NCI-H226 (cell line): ENCODE data around the gene ZNRF4.
"Not testable (repeated sequence)": the region's sequence is repeated elsewhere in the genome, so short reads cannot be mapped to it uniquely, and the experiment has no call there.

Experiments used
- DNase-seq: peaks from one replicate; pipeline ENCODE4 v3.0.0-alpha.2; 2015

The ZNRF4 gene

DNA sequence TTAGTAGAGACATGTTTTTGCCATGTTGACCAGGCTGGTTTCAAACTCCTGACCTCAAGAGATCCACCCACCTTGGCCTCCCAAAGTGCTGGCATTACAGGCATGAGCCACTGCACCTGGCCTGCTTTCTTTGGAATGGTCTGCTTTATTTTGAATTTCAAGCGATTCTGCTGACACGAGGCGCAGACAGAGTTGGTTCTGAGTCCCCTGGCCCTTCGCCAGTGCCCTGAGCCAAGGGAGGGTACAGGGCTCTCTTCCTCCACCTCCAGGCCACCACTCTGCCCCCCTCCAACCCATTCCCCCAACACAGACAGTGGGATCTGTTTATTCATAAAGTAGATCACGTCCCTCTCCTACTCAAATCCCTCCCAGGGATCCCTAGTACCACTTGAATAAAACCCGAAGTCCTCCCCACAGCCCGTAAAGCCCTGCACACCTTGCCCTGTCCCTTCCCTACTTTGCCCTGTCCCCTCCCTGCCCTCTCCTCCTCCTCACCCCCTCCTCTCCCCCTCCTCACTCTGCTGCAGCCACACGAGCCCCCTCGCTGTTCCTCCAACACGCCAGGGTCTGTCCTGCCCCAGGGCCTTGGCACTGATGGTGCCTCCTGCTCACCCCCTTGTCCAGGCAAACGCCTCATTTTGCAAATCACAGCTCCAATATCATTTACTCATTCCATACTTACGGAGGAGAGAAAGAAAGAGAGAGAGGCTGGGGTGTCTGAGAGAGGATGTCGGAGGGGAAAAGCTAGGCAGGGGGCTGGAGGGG, 22.4 kb downstream of the ZNRF4 start:
- no peak for DNase-seq

DNA sequence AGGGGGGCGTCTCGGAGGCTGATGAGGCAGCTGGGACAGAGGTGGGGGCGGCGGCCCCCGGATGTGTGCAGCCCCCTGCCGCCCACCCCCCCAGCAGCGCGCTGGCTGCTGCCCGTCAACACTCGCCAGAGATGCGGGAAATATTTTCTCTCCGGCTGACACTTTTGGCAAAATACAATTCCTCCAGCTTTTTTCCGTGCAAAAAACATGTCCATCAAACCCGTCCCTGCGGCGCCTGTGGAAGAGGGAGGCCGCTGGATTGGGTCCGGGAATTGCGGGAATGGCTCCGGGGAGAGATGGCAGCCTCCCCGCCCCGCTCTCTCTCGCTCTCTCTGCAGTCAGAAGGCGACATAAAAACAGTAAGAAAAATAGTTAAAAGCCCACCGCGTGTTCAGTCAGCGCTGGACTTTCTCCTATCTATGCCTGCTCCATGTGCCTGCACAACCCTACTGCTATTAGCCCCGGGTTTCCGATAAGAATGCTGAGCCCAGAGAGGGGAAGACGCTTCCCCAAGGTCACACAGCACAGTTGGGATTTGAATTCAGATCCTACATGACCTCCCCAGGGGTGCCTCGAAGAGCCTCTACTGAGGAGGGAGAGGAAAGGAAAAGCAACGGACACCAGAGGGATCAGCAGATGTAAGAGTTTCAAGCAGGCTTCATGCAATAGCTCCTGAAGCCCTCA, 23.2 kb downstream of the ZNRF4 start:
- no peak for DNase-seq

DNA sequence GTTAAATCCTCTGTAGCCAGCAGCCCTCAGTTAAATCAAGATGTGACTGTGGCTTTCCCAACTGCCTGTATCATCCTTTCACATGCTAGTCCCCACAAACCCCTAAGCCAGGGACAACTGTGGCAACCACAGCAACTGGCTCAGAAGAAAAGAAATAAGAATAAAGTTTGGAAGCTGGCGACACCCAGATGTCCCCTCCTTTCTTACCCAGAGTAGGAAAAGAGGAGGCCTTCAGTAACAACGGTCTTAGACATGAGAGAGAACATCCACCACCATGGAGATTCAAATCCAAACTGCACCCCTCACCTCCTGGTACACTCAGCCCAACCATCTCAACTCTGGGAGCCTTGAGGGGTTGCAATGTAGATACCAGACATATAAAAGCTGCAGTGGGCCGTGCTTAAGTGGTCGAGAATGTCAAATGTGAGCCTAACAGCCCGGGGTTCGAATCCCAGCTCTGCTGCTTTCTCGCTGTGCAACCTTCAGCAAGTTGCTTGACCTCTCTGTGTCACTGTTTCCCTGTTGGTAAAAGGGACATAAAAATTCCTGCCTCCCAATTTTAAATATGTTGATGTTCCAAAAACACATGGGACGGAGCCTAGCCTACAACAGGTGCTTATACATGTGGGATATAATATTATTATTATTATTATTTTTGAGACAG, 23.8 kb downstream of the ZNRF4 start:
- DNase-seq = no peak

DNA sequence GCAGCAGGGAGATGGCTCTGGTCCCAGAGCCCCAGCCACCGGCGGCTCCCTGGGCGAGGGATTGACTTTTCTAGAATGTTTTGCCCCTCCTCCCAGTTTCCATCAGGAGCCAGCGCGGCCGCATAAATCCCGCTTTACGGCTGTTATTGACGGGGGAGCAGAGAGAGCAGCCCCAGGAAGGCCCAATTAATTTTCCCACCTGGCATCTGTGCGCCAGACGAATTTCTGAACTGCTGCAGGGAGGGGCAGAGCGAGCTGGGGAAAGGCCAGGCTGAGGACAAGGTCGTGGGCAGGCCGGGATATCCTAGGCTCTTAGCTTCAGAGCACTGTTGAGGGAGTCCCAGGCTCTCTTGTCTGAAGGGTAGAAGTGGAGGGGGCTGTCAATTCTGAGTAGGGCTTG, 24.7 kb downstream of the ZNRF4 start:
- DNase-seq = no peak

DNA sequence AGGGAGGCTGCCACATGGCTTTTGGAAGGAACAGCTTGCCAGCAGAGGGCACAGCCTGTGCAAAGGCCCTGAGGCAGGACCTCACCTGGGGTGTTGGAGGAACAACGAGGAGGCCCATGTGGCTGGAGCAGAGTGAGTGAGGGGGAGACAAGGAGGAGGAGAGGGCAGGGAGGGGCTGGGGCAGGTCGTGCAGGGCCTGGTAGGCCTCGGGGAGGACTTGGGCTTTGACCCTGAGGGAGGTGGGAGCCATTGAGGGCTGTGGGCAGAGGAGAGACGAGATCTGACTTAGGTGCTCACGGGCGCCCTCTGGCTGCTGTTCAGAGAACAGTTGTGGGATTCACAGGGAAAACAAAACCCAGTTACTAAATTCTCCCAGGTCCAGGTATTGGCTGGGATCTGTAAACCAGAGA, 25.2 kb downstream of the ZNRF4 start:
- no peak for DNase-seq

DNA sequence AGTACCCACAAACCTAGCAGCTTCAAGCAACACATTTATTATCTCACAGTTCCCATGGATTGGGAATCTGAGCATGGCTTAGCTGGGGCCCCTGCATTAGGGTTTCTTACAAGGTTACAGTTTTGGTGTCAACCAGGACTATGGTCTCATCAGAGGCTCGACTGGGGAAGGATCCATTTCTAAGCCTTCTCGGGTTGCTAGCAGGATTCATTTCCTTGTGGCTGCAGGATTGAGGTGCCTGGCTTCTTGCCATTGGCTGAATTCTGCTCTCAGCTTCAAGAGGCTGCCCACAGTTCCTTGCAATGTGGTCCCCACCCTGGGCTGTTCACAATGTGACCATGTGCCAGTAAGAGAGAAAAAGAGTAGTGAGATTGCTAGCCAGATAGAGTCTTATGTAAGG, 26.7 kb downstream of the ZNRF4 start:
- no peak for DNase-seq

DNA sequence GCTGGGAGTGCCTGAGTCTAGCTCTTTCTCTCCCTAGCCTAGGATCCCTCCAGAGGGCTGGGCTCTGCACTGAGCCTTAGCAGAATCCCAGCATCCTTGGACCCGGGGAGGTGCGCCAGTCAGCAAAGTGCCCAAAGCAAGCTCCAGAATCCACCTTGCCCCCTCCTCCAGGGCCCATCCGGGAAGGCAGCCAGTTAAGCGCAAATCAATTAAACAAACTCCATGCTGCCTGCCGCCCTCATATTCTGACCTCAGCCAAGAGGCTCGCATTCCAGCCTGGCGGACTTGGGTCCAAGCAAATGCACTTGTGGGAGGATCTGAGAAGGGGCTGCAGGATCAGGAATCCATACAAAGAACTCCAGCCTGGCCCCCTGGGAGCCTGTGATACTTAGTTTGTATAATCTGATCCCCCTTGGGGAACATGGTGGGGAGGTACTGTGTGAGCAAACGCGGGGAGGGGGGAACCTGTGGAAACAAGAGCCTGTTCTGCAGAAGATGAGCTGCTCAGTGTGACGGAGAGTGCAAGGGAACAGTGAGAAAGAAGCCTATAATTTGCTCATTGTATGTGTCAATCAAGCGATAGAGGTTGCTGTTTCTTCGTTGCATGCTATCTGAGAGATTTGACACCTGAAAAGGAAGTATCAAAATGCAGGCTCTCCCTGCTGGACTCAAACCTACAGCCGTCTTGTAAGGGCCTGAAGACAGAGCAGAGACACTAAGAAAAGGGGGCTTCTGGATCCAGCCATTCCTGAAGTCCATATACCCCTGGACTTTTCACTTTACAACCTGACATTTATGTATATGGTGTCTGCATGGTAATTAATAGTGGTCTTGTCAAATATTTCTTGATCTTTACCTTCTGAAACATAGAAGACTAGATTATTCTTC, 29.4 kb downstream of the ZNRF4 start:
- no peak for DNase-seq

DNA sequence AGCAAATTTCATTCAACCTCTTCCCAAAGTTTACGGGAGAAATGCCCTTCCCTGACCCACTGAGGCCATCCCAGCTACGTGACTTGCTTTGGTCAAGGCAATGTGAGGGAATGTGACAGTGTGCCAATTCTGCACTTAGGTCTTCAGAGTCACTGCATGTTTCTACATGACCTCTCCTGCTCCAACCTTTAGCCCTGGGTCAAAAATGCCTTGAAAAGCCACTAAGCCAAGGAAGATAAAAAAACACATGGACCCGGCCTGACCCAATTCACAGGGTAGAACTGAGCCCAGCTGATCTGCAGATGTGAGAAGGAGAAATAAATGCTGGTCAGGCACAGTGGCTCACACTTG, 30.0 kb downstream of the ZNRF4 start:
- DNase-seq = no peak

DNA sequence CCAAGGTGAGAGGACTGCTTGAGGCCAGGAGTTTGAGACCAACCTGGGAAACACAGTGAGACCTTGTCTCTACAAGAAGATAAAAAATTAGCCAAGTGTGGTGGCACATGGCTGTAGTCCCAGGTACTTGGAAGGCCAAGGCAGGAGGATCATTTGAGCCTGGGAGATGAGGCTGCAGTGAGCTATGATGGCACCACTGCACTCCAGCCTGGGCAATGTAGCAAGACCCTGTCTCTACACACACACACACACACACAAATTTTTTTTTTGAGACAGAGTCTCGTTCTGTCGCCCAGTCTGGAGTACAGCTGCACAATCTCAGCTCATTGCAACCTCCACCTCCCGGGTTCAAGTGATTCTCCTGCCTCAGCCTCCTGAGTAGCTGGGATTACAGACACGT, 30.4 kb downstream of the ZNRF4 start:
- not testable (repeated sequence) for DNase-seq

DNA sequence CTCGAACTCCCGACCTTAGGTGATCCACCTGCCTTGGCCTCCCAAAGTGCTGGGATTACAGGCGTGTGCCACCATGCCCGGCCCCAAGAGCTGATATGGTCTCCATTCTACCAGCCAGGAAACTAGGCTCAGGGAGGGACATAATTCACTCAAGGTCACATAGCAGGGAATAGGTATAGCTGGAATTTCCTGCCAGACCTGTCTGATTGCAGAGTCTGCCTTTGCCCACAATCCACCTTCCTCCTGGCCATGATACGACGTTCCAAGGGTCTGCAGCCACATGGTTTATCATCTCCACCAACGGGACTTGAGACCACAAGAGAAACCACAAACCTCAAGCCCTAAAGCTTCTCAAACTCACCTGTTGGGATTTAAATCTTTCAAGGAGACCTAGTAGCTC, 32.0 kb downstream of the ZNRF4 start:
- DNase-seq = no peak

DNA sequence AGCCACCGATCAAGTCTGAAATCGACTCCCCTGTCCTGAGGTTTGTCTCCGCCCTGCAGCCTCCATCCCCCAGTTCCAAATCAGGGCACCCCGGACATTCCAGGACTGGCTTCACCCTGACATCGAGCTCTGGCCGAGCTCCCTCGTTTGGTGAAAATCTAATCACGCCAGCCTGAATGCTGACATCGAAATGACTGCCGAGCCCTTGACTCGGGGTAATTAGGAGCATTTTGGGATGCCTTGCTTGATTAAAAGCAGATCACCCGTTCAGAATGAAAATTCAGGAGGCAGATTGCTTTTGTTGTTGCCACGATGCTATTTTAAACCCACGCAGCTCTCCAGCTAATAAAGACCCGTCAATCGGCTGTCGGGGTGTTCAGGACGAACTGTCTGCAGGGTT, 34.3 kb downstream of the ZNRF4 start:
- DNase-seq = no peak

DNA sequence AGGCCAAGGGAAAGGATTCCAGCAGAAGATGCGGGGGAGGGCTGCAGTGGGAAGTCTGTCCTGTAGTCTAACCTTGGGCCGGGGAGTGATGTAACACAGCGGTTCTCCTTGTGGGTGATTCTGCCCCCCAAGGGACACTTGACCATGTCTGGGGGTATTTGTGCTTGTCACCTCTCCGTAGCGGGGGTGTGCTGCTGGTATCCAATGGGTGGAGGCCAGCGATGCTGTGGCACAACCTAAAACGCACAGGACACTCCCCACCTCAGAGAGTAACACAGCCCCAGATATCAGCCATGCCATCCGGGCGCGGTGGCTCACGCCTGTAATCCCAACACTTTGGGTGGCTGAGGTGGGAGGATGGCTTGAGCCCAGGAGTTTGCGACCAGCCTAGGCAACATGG, 36.3 kb downstream of the ZNRF4 start:
- no peak for DNase-seq

DNA sequence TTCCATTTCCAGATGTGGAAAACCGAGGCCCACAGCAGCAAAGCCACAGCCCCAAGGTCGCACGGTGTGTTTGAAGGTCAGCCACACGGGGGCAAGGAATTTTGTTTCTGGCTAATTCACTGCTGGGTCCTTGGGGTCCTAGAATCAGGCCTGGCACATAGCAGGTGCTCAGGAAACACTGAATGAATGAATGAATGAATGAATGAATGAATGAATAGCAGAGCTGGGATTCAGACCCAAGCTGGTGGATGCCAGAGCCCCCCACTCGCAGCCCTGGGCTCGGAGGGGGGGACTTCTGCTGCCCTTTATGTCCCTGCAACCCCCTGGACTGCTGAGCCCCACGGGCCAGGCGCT, 37.0 kb downstream of the ZNRF4 start:
- no peak for DNase-seq

DNA sequence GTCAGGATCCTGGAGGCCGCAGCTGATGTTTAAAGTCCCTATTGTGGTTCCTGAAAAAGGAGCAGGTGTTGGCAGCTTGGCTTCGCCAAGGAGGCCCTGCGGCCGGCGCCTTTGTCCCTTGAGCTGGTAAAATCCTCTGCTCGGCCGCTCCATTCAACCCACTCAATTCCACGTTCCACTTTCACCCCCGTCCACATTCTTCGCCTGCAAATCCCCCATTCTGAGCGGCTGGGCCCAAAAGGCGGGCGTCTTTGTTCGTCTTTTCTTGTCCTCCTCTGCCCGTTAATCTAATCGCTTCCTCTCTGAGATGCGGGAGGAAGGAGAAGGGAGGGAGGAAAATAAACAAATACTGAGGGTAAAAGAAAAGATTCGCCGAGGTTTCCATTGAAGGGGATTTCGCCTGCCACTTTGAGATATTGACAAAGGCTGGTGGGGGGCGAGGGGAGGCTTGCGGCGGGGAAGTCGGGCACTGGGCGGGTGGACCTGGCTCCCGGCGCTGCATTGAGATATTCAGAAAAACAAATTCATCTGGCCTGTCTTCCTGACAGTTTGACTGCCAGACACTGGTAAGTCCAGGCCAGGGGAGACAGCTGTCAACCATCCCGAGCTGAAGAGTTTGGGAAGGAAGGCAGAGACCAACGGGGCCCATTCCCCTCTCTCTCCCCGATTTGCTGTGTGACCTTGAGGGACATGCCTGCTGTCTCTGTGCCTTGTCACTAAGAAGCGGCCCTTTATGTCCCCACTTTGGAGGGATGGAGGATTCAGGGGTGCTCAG, 37.6 kb downstream of the ZNRF4 start:
- no peak for DNase-seq

DNA sequence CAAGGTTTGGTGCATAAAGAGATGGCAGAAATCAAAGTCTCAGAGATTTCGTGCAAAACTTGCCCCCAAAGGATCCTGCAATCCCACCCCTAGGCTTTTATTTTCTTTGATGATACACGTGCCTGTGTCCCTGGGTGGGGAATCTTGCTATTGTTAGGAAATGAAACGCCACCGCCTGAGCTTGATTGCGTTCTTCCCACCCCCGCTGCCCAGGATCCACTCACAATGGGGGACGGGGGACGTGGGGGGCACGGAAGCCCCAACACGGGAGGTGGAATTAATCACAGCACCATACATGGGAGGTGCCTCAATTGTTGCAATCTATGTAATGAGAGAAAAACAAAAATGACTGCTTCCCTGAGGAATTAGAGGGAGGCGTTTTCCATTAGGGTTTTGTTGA, 39.6 kb downstream of the ZNRF4 start:
- DNase-seq = no peak

DNA sequence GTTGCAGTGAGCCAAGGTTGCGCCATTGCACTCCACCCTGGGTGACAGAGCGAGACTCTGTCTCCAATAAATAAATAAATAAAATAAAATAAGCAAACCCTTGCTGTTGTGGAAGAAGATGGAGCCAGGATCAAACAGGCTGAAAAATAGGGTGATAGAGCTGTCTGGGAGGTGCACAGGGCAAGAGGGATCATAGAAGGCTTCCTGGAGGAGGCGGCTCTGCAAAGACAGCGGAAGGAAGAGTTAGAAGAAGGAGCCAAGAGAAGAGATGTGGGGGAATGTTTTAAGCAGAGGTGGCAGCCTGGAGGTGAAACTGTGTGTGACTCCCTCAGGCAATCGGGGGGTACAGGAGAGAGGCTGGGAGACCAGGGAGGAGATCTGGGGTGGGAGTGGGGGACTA, 40.6 kb downstream of the ZNRF4 start:
- DNase-seq = no peak

DNA sequence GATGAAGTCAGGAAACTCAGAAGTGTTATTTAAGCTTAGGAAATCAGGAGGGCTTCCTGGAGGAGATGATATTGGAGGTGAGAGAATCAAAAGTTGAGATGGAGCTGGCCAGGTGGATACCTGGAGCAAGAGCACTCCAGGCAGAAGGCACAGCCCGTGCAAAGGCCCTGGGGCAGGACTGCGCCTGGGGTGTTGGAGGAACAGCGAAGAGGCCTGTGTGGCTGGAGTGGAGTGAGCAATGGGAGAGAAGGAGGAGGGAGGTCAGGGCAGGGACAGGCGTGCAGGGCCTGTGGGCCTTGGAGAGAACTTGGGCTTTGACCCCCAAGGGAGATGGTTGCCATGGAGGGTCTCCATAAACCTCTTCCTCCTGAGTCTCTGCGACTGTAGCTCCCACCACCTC, 42.1 kb downstream of the ZNRF4 start:
- no peak for DNase-seq

DNA sequence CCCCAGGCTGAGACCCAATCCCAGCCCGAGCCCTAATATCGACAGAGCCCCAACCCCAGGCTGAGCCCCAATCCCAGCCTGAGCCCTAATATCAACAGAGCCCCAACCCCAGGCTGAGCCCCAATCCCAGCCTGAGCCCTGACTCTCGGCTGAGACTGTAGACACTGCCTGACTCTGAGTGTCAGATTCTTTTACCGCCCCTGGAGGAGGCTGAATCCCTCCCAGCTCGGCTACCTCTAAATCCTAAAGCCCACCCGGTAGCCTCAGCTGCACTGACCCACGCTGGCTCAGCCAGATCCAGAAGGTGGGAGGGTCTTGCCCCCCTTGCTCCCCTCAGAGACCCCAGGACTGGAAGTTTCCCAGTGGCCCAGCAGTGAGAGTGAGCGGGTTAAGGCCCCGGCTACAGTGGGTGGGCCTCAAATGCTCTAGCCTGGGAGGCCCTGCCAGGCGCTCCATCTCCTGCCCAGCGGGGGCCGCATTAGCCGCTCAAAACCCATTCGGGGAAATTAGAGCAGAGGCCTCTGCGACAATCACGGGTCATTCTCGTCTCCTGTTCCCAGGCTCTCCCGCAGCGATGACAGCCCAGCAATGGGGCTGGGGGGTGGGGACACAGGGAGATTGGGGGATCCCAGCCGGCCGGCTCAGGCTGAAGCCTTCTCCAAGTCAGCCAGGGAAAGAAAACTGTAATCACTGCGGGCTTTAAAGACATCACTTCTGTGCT, 43.8 kb downstream of the ZNRF4 start:
- no peak for DNase-seq

DNA sequence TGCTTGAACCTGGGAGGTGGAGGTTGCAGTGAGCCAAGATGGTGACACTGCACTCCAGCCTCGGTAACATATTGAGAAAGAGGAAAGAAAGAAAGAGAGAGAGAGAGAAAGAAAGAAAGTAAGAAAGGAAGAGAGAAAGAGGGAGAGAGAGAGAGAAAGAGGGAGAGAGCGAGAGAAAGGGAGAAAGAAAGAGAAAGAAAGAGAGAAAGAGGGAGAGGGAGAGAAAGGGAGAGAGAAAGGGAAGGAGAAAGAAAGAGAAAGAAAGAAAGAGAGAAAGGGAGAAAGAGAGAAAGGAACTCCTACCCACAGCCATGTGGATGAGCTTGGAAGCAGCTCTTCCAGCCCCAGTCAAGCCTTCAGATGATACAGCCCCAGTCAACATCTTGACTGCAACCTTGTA, 46.7 kb downstream of the ZNRF4 start:
- DNase-seq = no peak

DNA sequence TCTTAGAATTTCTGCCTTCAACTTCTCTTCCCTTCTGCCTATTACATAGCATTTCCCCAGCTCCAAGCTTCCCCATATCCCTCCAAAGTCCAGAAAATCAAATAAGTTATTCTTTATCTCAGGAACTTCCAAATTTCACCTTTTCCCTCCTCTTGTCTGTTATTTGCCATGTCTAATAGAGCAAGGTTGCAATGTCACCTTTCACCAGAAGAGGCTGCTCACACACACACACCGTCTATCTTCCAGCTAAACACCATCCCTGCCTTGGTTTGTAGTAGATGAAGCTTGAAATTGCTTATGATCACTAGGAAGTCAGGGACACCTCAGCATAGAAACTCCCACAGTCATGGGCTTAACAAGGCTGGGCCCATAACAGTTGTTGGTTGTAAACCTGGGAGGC, 48.4 kb downstream of the ZNRF4 start:
- no peak for DNase-seq

DNA sequence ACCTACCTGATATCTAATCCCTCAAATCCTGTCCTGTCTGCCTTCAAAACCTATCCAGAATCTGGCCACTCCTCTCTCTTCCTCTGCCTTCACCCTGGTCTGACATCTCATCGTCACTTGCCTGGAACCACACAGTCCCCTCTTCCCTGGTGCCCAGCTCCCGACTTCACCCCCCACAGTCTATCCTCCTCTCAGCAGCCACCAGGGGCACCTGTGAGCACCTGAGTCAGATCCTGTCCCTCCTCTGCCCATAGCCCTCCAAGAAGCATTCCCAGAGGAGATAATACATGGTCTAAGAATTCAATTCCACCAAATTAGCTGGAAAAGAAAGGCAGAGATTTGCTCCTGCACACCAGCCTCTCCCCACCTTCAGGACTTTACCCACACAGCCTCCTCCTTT, 48.9 kb downstream of the ZNRF4 start:
- no peak for DNase-seq
